K562 (cell line): ENCODE results near the gene SLC9A3. TPM values are rescaled to one million over a fixed set of nuclear protein-coding genes. Genes with fewer than 3 reads are reported as not detected.

Experiments used
- ATAC-seq: fragments of 200-7000 bp; cut with Tn5 transposase; 3 replicates; pipeline ENCODE4 v1.9.1; 2020; ENCODE audit warnings: moderate library complexity
- BruUV-seq: library from RNA; stranded (reverse); fragments of 400-500 nt; replicated peaks from 2 replicates; lab custom pipeline; 2021; lab: Mats Ljungman, UMichigan
- CTCF ChIA-PET: fragments of 300-600 bp; formaldehyde crosslinking; extraction: SDS; loops from one replicate; lab custom pipeline; 2021; ENCODE audit warnings: low intra/inter-chr PET ratio; lab: Yijun Ruan, JAX
- POLR2A ChIA-PET: fragments of 300-600, 350-650 bp; sonication (Branson Sonifier 250); formaldehyde crosslinking; extraction: SDS; loops from one replicate; lab custom pipeline; 2021; ENCODE audit warnings: antibody characterized with exemption, inconsistent platforms; lab: Yijun Ruan, JAX
- DNase-seq, 4 experiments: peaks; one replicate each; pipeline versions ENCODE4 v3.0.0 to v3.0.0-alpha.2; 2011 to 2018; ENCODE audit warnings: low spot score in 3 of 4, mixed read lengths in 3 of 4; ENCODE audit errors: extremely low read depth in 1 of 4
- FAIRE-seq: peaks from 2 replicates; lab custom pipeline; 2011; peaks lifted over from hg19 to GRCh38; lab: Jason Lieb, UNC
- H2AFZ ChIP-seq: 2 replicates; pipeline ENCODE4 v1.6.0; 2011; ENCODE audit warnings: low read depth, low read length, control low read depth, inconsistent platforms
- H3K27ac ChIP-seq: fragments of 200-600 bp; 3 replicates; pipeline ENCODE4 v1.8.0; 2011; ENCODE audit warnings: low read depth, mild to moderate bottlenecking, control low read depth, inconsistent platforms, low read length, moderate library complexity, mixed read lengths; ENCODE audit errors: extremely low read depth
- H3K27me3 ChIP-seq, 2 experiments: fragments of 300-600 bp in 1 of 2; 2 replicates in 1 of 2; 3 replicates in 1 of 2; pipeline versions ENCODE4 v1.6.0 to v1.8.0; 2011; ENCODE audit warnings: inconsistent platforms in 2 of 2, low read length in 2 of 2, mild to moderate bottlenecking in 1 of 2, mixed read lengths in 1 of 2, moderate library complexity in 1 of 2; ENCODE audit not compliant: control insufficient read depth in 2 of 2, insufficient read depth in 2 of 2
- H3K36me3 ChIP-seq: fragments of 300-600 bp; 3 replicates; pipeline ENCODE4 v1.8.0; 2011; ENCODE audit warnings: mild to moderate bottlenecking, low read length, inconsistent platforms; ENCODE audit not compliant: control insufficient read depth, insufficient read depth
- H3K4me1 ChIP-seq, 2 experiments: fragments of 200-600 bp in 1 of 2; replicated peaks in 1 of 2; 2 replicates in 1 of 2; 3 replicates in 1 of 2; pipeline versions ENCODE4 v1.5.1 to v1.8.0; 2011; ENCODE audit warnings: inconsistent platforms in 2 of 2, low read length in 2 of 2, mild to moderate bottlenecking in 1 of 2, mixed read lengths in 1 of 2, moderate library complexity in 1 of 2; ENCODE audit not compliant: control insufficient read depth in 2 of 2, insufficient read depth in 2 of 2
- H3K4me2 ChIP-seq: 2 replicates; pipeline ENCODE4 v1.6.1; 2011; ENCODE audit warnings: low read length, control low read depth, inconsistent platforms, mixed read lengths; ENCODE audit not compliant: insufficient read depth
- H3K4me3 ChIP-seq: fragments of 200-600 bp; sonication (generic), shearing (Covaris generic); 2 replicates; pipeline ENCODE4 v1.5.1; 2016; ENCODE audit warnings: control low read depth, inconsistent platforms
- H3K79me2 ChIP-seq: fragments of 200-600 bp; 3 replicates; pipeline ENCODE4 v1.8.0; 2011; ENCODE audit warnings: low read length, inconsistent platforms; ENCODE audit not compliant: control insufficient read depth, insufficient read depth
- H3K9ac ChIP-seq, 2 experiments: 2 replicates each; pipeline versions ENCODE4 v1.6.0 to v1.6.1; 2011; ENCODE audit warnings: low read depth in 2 of 2, low read length in 2 of 2, control low read depth in 1 of 2, inconsistent platforms in 1 of 2, mild to moderate bottlenecking in 1 of 2, mixed read lengths in 1 of 2; ENCODE audit not compliant: insufficient read depth in 1 of 2
- H3K9me1 ChIP-seq: one replicate; pipeline ENCODE4 v1.6.0; 2011; ENCODE audit warnings: inconsistent platforms, mild to moderate bottlenecking, low read length, moderate library complexity; ENCODE audit not compliant: control insufficient read depth, insufficient read depth
- H3K9me3 ChIP-seq: replicated peaks from 2 replicates; pipeline ENCODE4 v1.5.1; 2011; ENCODE audit warnings: low read depth, low read length, inconsistent platforms; ENCODE audit not compliant: control insufficient read depth, insufficient read depth
- H4K20me1 ChIP-seq: replicated peaks from 2 replicates; pipeline ENCODE4 v1.6.1; 2011; ENCODE audit warnings: low read length, inconsistent platforms, mixed read lengths; ENCODE audit not compliant: control insufficient read depth, insufficient read depth
- BRF1 ChIP-seq: IDR thresholded peaks from 3 replicates; pipeline ENCODE4 v1.6.1; 2011; ENCODE audit warnings: borderline replicate concordance, mild to moderate bottlenecking; ENCODE audit not compliant: insufficient read length; ENCODE audit errors: extremely low read depth
- GTF2F1 ChIP-seq: IDR thresholded peaks from 2 replicates; pipeline ENCODE4 v1.6.1; 2011; ENCODE audit warnings: low read depth, low read length, improper control_type of control experiment
- KLF1 ChIP-seq: fragments of 450-650 bp; IDR thresholded peaks from 2 replicates; pipeline ENCODE4 v1.6.1; 2016; ENCODE audit warnings: missing genetic modification characterization, missing compliant biosample characterization
- MEIS2 ChIP-seq: fragments of 450-650 bp; IDR thresholded peaks from 2 replicates; pipeline ENCODE4 v1.6.1; 2014; ENCODE audit warnings: mild to moderate bottlenecking; ENCODE audit not compliant: partially characterized antibody
- PBX2 ChIP-seq, 2 experiments: IDR thresholded peaks in 1 of 2; conservative IDR thresholded peaks in 1 of 2; 2 replicates each; pipeline ENCODE4 v1.6.1; 2016; ENCODE audit warnings: low read depth in 2 of 2, mild to moderate bottlenecking in 1 of 2, missing compliant biosample characterization in 1 of 2, missing genetic modification characterization in 1 of 2, moderate library complexity in 1 of 2
- RB1 ChIP-seq: fragments of 450-650 bp; IDR thresholded peaks from 2 replicates; pipeline ENCODE4 v1.6.1; 2017; ENCODE audit warnings: low read depth, mild to moderate bottlenecking
- SETDB1 ChIP-seq: IDR thresholded peaks from one replicate; pipeline ENCODE4 v1.6.1; 2012; ENCODE audit warnings: low read length, control low read depth, inconsistent platforms
- SUPT5H ChIP-seq: fragments of 450-650 bp; IDR thresholded peaks from 2 replicates; pipeline ENCODE4 v1.6.1; 2016
- TCF7L2 ChIP-seq: fragments of 150-350 bp; IDR thresholded peaks from 2 replicates; pipeline ENCODE4 v1.6.1; 2016; ENCODE audit warnings: low read depth, mild to moderate bottlenecking, low read length, moderate library complexity
- TSC22D4 ChIP-seq: fragments of 450-650 bp; IDR thresholded peaks from 2 replicates; pipeline ENCODE4 v1.6.1; 2016; ENCODE audit warnings: missing genetic modification characterization, missing biosample characterization, control low read depth
- ZNF431 ChIP-seq: sonication (generic); formaldehyde crosslinking; IDR thresholded peaks from 2 replicates; pipeline ENCODE4 v1.8.0; 2022; ENCODE audit warnings: mild to moderate bottlenecking, missing genetic modification reagents
- WGBS: fragments of 100-300 bp; shearing (Covaris generic); methylation state at CpG from one replicate; pipeline ENCODE4 v1.1.6; 2016; ENCODE audit warnings: low coverage, mixed read lengths; ENCODE audit not compliant: insufficient coverage; ENCODE audit errors: missing lambda C conversion rate; 5-methylcytosine and 5-hydroxymethylcytosine counted together
- in situ Hi-C: fragments of 300-500 bp; cut with MboI; formaldehyde crosslinking; loops from 4 replicates; pipeline ENCODE4 v1.15.0; 2018; ENCODE audit warnings: inconsistent platforms, mixed read lengths
- intact Hi-C: fragments of 100-400 bp; cut with micrococcal nuclease; formaldehyde crosslinking; loops from 2 replicates; pipeline ENCODE4 v1.14.2; 2022
- polyA plus RNA-seq, 8 experiments: library from polyadenylated mRNA; depleted of rRNA in 4 of 8; stranded (reverse) in 5 of 8; unstranded in 3 of 8; fragments of >200 nt; fragmentation: Nextera tagmentation in 2 of 8; fragmentation: Illumina TruSeq in 1 of 8; extraction: Ambion mirVana in 2 of 8; extraction: Trizol in 1 of 8; gene quantifications; 2 replicates each; pipeline versions ENCODE4 v1.2.1 to v1.2.3, GENCODE V29; 2011 to 2014; ENCODE audit warnings: inconsistent platforms in 1 of 8, missing spikeins in 1 of 8
- total RNA-seq, 7 experiments: library from RNA; depleted of rRNA in 6 of 7; stranded (reverse); fragments of >200 nt in 6 of 7; fragmentation: Illumina TruSeq in 2 of 7; extraction: Trizol in 2 of 7; gene quantifications; 2 replicates each; pipeline versions ENCODE4 v1.2.1 to v1.2.3, GENCODE V29; 2011 to 2021; ENCODE audit warnings: low replicate concordance in 1 of 7
- TF ChIP-seq, protein P1 (sequence below), 2 experiments: fragments of 450-650 bp in 1 of 2; IDR thresholded peaks; 2 replicates each; pipeline ENCODE4 v1.6.1; 2011 to 2017; ENCODE audit warnings: low read depth in 2 of 2, antibody characterized with exemption in 1 of 2, borderline replicate concordance in 1 of 2, low read length in 1 of 2, mild to moderate bottlenecking in 1 of 2, mixed read lengths in 1 of 2; ENCODE audit not compliant: control insufficient read depth in 1 of 2
- TF ChIP-seq, protein P2 (sequence below): fragments of 450-650 bp; IDR thresholded peaks from 2 replicates; pipeline ENCODE4 v1.6.1; 2016; ENCODE audit warnings: borderline replicate concordance

SLC9A3 gene
- total and polyA plus RNA-seq, 9 of the 15 experiments (the other 6 are each of a cell fraction or from before 2014, with no cell fraction given) = 1.5 to 5.8 (median 3.7) TPM; not detected in 2

GRCh38 chr5:456351-457194 is 67.7 kb downstream of the SLC9A3 start:
- no peak for FAIRE-seq
- no peak for TF ChIP-seq BRF1
- TF ChIP-seq KLF1 (tag) = no peak
- TF ChIP-seq, protein P1, sequence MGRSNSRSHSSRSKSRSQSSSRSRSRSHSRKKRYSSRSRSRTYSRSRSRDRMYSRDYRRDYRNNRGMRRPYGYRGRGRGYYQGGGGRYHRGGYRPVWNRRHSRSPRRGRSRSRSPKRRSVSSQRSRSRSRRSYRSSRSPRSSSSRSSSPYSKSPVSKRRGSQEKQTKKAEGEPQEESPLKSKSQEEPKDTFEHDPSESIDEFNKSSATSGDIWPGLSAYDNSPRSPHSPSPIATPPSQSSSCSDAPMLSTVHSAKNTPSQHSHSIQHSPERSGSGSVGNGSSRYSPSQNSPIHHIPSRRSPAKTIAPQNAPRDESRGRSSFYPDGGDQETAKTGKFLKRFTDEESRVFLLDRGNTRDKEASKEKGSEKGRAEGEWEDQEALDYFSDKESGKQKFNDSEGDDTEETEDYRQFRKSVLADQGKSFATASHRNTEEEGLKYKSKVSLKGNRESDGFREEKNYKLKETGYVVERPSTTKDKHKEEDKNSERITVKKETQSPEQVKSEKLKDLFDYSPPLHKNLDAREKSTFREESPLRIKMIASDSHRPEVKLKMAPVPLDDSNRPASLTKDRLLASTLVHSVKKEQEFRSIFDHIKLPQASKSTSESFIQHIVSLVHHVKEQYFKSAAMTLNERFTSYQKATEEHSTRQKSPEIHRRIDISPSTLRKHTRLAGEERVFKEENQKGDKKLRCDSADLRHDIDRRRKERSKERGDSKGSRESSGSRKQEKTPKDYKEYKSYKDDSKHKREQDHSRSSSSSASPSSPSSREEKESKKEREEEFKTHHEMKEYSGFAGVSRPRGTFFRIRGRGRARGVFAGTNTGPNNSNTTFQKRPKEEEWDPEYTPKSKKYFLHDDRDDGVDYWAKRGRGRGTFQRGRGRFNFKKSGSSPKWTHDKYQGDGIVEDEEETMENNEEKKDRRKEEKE (IDR thresholded peaks at IDR 0.05; ENCODE audit: borderline replicate concordance in 1 of 2, control insufficient read depth in 1 of 2, low read depth in 2 of 2, low read length in 1 of 2) = no peak
- TF ChIP-seq PBX2 (CRISPR knock-in tag; IDR thresholded peaks at IDR 0.05; ENCODE audit: low read depth) = no peak
- TF ChIP-seq PBX2 (tag; conservative IDR thresholded peaks at IDR 0.05; ENCODE audit: low read depth) = no peak
- no peak for TF ChIP-seq ZNF431 (CRISPR knock-in tag)
- no peak for TF ChIP-seq GTF2F1
- TF ChIP-seq TSC22D4 (tag) = no peak
- no peak for TF ChIP-seq SETDB1
- no peak for TF ChIP-seq RB1
- TF ChIP-seq MEIS2 = no peak
- TF ChIP-seq TCF7L2 = no peak
- no peak for TF ChIP-seq SUPT5H
- TF ChIP-seq, protein P2, sequence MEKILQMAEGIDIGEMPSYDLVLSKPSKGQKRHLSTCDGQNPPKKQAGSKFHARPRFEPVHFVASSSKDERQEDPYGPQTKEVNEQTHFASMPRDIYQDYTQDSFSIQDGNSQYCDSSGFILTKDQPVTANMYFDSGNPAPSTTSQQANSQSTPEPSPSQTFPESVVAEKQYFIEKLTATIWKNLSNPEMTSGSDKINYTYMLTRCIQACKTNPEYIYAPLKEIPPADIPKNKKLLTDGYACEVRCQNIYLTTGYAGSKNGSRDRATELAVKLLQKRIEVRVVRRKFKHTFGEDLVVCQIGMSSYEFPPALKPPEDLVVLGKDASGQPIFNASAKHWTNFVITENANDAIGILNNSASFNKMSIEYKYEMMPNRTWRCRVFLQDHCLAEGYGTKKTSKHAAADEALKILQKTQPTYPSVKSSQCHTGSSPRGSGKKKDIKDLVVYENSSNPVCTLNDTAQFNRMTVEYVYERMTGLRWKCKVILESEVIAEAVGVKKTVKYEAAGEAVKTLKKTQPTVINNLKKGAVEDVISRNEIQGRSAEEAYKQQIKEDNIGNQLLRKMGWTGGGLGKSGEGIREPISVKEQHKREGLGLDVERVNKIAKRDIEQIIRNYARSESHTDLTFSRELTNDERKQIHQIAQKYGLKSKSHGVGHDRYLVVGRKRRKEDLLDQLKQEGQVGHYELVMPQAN = no peak

More at GRCh38 chr5:456351-457194, 67.7 kb downstream of the SLC9A3 start:
- intact Hi-C loops = no loop called here
- in situ Hi-C loops = no loop called here
- H3K9ac ChIP-seq = peak overlapping the region in 1 of 2 experiments; percentile 23; a peak in 1 of 4 replicates
- H4K20me1 ChIP-seq = no peaks in the 10 kb centered on the region
- peaks cover 4% of the 10 kb centered on the region; the same call in 1 of the 3 replicates for H3K79me2 ChIP-seq
- no peak overlapping the region for H3K4me2 ChIP-seq
- peaks cover 89% of the 10 kb centered on the region for H3K36me3 ChIP-seq
- 92% methylated on average over 28 of the region's 28 CpGs for WGBS
- H3K9me3 ChIP-seq = peaks cover 6% of the 10 kb centered on the region
- ChIA-PET CTCF (no interaction called here), POLR2A (interaction anchor here (0.8 to 1.0 kb wide), 3 partner anchors 10 to 20 kb away, joined by 3 to 5 read pairs (median 3); no protein-coding TSS in a partner anchor)
- no peak overlapping the region for H2AFZ ChIP-seq
- H3K27ac ChIP-seq = no peak overlapping the region
- DNase-seq (no peak), ATAC-seq (no peak)
- H3K9me1 ChIP-seq = no peaks in the 10 kb centered on the region
- no peaks in the 10 kb centered on the region for H3K27me3 ChIP-seq
- BruUV-seq = no TSS peak
- no peak overlapping the region for H3K4me3 ChIP-seq
- peaks cover 0 to 5% of the 10 kb centered on the region in 2 experiments; a peak in 1 of 5 replicates for H3K4me1 ChIP-seq
